Large intestine (tissue), 12 donors: Measurements from ENCODE around the gene VPS35. TPM values are rescaled to one million over a fixed set of nuclear protein-coding genes. Genes with fewer than 3 reads are reported as not detected.
A peak's percentile ranks its signal among the peaks of the same experiment; 100 is the strongest.

Source experiments
- DNase-seq, 2 donors: peaks; one replicate each; pipeline versions ENCODE4 v3.0.0 to v3.0.0-alpha.2; 2013
- H3K27ac ChIP-seq: one replicate; pipeline ENCODE4 v1.5.1; 2013; ENCODE audit warnings: low read length
- H3K27me3 ChIP-seq: 2 replicates; pipeline ENCODE4 v1.6.1; 2013; ENCODE audit warnings: low read length; ENCODE audit not compliant: control insufficient read depth, insufficient read depth
- H3K36me3 ChIP-seq: 2 replicates; pipeline ENCODE4 v1.6.1; 2013; ENCODE audit warnings: low read length; ENCODE audit not compliant: control insufficient read depth, insufficient read depth
- H3K4me1 ChIP-seq: one replicate; pipeline ENCODE4 v1.6.1; 2013; ENCODE audit warnings: low read length; ENCODE audit not compliant: control insufficient read depth, insufficient read depth
- H3K4me3 ChIP-seq: one replicate; pipeline ENCODE4 v1.5.1; 2013; ENCODE audit warnings: low read length
- H3K9me3 ChIP-seq: one replicate; pipeline ENCODE4 v1.6.1; 2013; ENCODE audit warnings: mild to moderate bottlenecking, low read depth, low read length, moderate library complexity; ENCODE audit not compliant: control insufficient read depth
- WGBS: methylation state at CpG from one replicate; pipeline ENCODE4 v1.1.5; 2013; ENCODE audit warnings: low lambda C conversion rate; ENCODE audit not compliant: insufficient coverage; 5-methylcytosine and 5-hydroxymethylcytosine counted together
- long read RNA-seq, 11 donors: transcript quantifications; one replicate each; lab custom pipeline, GENCODE V29; 2026
- polyA plus RNA-seq: library from polyadenylated mRNA; unstranded; fragments of 120-200 nt; gene quantifications from one replicate; pipeline ENCODE4 v1.2.1, GENCODE V29; 2013

Gene VPS35
- 158 TPM for polyA plus RNA-seq
- long read RNA-seq, donor 1, full-length matches to known transcripts, result 11 of 61 reads
- long read RNA-seq, donor 1, partial matches to known transcripts, result 50 of 61 reads
- long read RNA-seq, donor 1, other reads (novel, unspliced or antisense), result 0 of 61 reads
- long read RNA-seq, donor 2, full-length matches to known transcripts, result 32 of 238 reads
- long read RNA-seq, donor 2, partial matches to known transcripts, result 198 of 238 reads
- long read RNA-seq, donor 2, other reads (novel, unspliced or antisense), result 8 of 238 reads
- long read RNA-seq, donor 3, result 0 reads
- long read RNA-seq, donor 4, full-length matches to known transcripts, result 3 of 3 reads
- long read RNA-seq, donor 4, partial matches to known transcripts, result 0 of 3 reads
- long read RNA-seq, donor 4, other reads (novel, unspliced or antisense), result 0 of 3 reads
- long read RNA-seq, donor 5, full-length matches to known transcripts, result 15 of 53 reads
- long read RNA-seq, donor 5, partial matches to known transcripts, result 38 of 53 reads
- long read RNA-seq, donor 5, other reads (novel, unspliced or antisense), result 0 of 53 reads
- long read RNA-seq, donor 6, full-length matches to known transcripts, result 30 of 102 reads
- long read RNA-seq, donor 6, partial matches to known transcripts, result 72 of 102 reads
- long read RNA-seq, donor 6, other reads (novel, unspliced or antisense), result 0 of 102 reads
- long read RNA-seq, donor 7, full-length matches to known transcripts, result 9 of 38 reads
- long read RNA-seq, donor 7, partial matches to known transcripts, result 29 of 38 reads
- long read RNA-seq, donor 7, other reads (novel, unspliced or antisense), result 0 of 38 reads
- long read RNA-seq, donor 8, full-length matches to known transcripts, result 36 of 202 reads
- long read RNA-seq, donor 8, partial matches to known transcripts, result 166 of 202 reads
- long read RNA-seq, donor 8, other reads (novel, unspliced or antisense), result 0 of 202 reads
- long read RNA-seq, donor 9, full-length matches to known transcripts, result 29 of 126 reads
- long read RNA-seq, donor 9, partial matches to known transcripts, result 97 of 126 reads
- long read RNA-seq, donor 9, other reads (novel, unspliced or antisense), result 0 of 126 reads
- long read RNA-seq, donor 10, full-length matches to known transcripts, result 54 of 147 reads
- long read RNA-seq, donor 10, partial matches to known transcripts, result 93 of 147 reads
- long read RNA-seq, donor 10, other reads (novel, unspliced or antisense), result 0 of 147 reads
- long read RNA-seq, donor 11, full-length matches to known transcripts, result 22 of 60 reads
- long read RNA-seq, donor 11, partial matches to known transcripts, result 38 of 60 reads
- long read RNA-seq, donor 11, other reads (novel, unspliced or antisense), result 0 of 60 reads

- peaks cover 4% of the 10 kb centered on the region for H3K36me3 ChIP-seq
- H3K4me3 ChIP-seq, result peak within 1 kb of the TSS; percentile 81
- H3K27ac ChIP-seq, result peak within 1 kb of the TSS; percentile 96
- peaks cover 7% of the 10 kb centered on the region for H3K4me1 ChIP-seq
- WGBS, result no CpG with 5 or more reads among the region's 54 CpGs
- DNase-seq, result peak; percentile 98 to 100
- H3K9me3 ChIP-seq, result peaks cover 2% of the 10 kb centered on the region
- H3K27me3 ChIP-seq, result no peaks in the 10 kb centered on the region
These were observed at the start of gene VPS35 for GRCh38 chr16:46688654-46689364. Gene VPS35 (minus strand): TSS chr16:46689178. CDS start chr16:46689133, 45 bp downstream.

GRCh38 chr16:46737621-46738214 is 48.7 kb upstream of the VPS35 start:
- WGBS, result no CpG with 5 or more reads among the region's 14 CpGs
- H3K4me3 ChIP-seq, result no peak overlapping the region
- no peaks in the 10 kb centered on the region for H3K9me3 ChIP-seq
- DNase-seq, result no peak
- H3K27ac ChIP-seq, result no peak overlapping the region
- no peaks in the 10 kb centered on the region for H3K4me1 ChIP-seq
- no peaks in the 10 kb centered on the region for H3K36me3 ChIP-seq
- no peaks in the 10 kb centered on the region for H3K27me3 ChIP-seq

GRCh38 chr16:46736695-46737094 is 47.7 kb upstream of the VPS35 start:
- no peak overlapping the region for H3K4me3 ChIP-seq
- WGBS, result no CpG with 5 or more reads among the region's 12 CpGs
- no peaks in the 10 kb centered on the region for H3K4me1 ChIP-seq
- no peaks in the 10 kb centered on the region for H3K9me3 ChIP-seq
- no peak for DNase-seq
- H3K27me3 ChIP-seq, result no peaks in the 10 kb centered on the region
- no peak overlapping the region for H3K27ac ChIP-seq
- no peaks in the 10 kb centered on the region for H3K36me3 ChIP-seq

- no CpG with 5 or more reads among the region's 9 CpGs for WGBS
- DNase-seq, result no peak
- Histone ChIP-seq H3K4me1 (no peaks in the 10 kb centered on the region), H3K36me3 (no peaks in the 10 kb centered on the region), H3K4me3 (no peak overlapping the region), H3K9me3 (no peaks in the 10 kb centered on the region), H3K27ac (no peak overlapping the region), H3K27me3 (no peaks in the 10 kb centered on the region)
These were observed 44.4 kb upstream of the VPS35 start for GRCh38 chr16:46733319-46733830.

GRCh38 chr16:46732561-46732960 is 43.6 kb upstream of the VPS35 start:
- 100% methylated on average over 2 of the region's 4 CpGs for WGBS
- H3K36me3 ChIP-seq, result no peaks in the 10 kb centered on the region

GRCh38 chr16:46731691-46732555 is 42.9 kb upstream of the VPS35 start:
- Histone ChIP-seq H3K27me3 (no peaks in the 10 kb centered on the region), H3K27ac (no peak overlapping the region), H3K36me3 (no peaks in the 10 kb centered on the region), H3K4me1 (no peaks in the 10 kb centered on the region), H3K9me3 (no peaks in the 10 kb centered on the region), H3K4me3 (no peak overlapping the region)
- WGBS, result no CpG with 5 or more reads among the region's 23 CpGs
- DNase-seq, result no peak

More at GRCh38 chr16:46732561-46732960, 43.6 kb upstream of the VPS35 start:
- Histone ChIP-seq H3K9me3 (no peaks in the 10 kb centered on the region), H3K27me3 (no peaks in the 10 kb centered on the region), H3K27ac (no peak overlapping the region), H3K4me1 (no peaks in the 10 kb centered on the region), H3K4me3 (no peak overlapping the region)
- no peak for DNase-seq

GRCh38 chr16:46730801-46731690 is 42.1 kb upstream of the VPS35 start:
- Histone ChIP-seq H3K4me1 (no peaks in the 10 kb centered on the region), H3K27me3 (no peaks in the 10 kb centered on the region), H3K9me3 (no peaks in the 10 kb centered on the region), H3K27ac (no peak overlapping the region), H3K36me3 (no peaks in the 10 kb centered on the region), H3K4me3 (no peak overlapping the region)
- no CpG with 5 or more reads among the region's 17 CpGs for WGBS
- DNase-seq, result no peak

- Histone ChIP-seq H3K36me3 (no peaks in the 10 kb centered on the region), H3K9me3 (no peaks in the 10 kb centered on the region), H3K4me3 (no peak overlapping the region), H3K4me1 (no peaks in the 10 kb centered on the region), H3K27me3 (no peaks in the 10 kb centered on the region), H3K27ac (no peak overlapping the region)
- DNase-seq, result no peak
- WGBS, result no CpG with 5 or more reads among the region's 8 CpGs
These were observed 41.1 kb upstream of the VPS35 start for GRCh38 chr16:46730126-46730525.
